NCI-H1694 treated with DMSO at 0.1 percent for 48 hours (cell line): ENCODE results near the gene ASPG.

Experiments used
- DNase-seq: peaks from one replicate; lab custom pipeline; 2025; lab: John Stamatoyannopoulos, UW

ASPG gene

GRCh38 chr14:104093366-104094055, 8.0 kb downstream of the ASPG start:
- no peak for DNase-seq

- no peak for DNase-seq
Measured at GRCh38 chr14:104094056-104094708, 8.7 kb downstream of the ASPG start.

- DNase-seq, result peak; percentile 79
Measured at GRCh38 chr14:104094709-104095425, 9.4 kb downstream of the ASPG start.

GRCh38 chr14:104095426-104096310, 10.2 kb downstream of the ASPG start:
- no peak for DNase-seq

- no peak for DNase-seq
Measured at GRCh38 chr14:104096318-104096717, 10.8 kb downstream of the ASPG start.

- peak; percentile 93 for DNase-seq
Measured at GRCh38 chr14:104096751-104097700, 11.5 kb downstream of the ASPG start.

- no peak for DNase-seq
Measured at GRCh38 chr14:104098272-104099095, 13.0 kb downstream of the ASPG start.

GRCh38 chr14:104099096-104100041, 13.9 kb downstream of the ASPG start:
- DNase-seq, result no peak

- no peak for DNase-seq
Measured at GRCh38 chr14:104100171-104101085, 14.9 kb downstream of the ASPG start.

GRCh38 chr14:104101086-104101621, 15.7 kb downstream of the ASPG start:
- no peak for DNase-seq

GRCh38 chr14:104101651-104102281, 16.3 kb downstream of the ASPG start:
- no peak for DNase-seq

- DNase-seq, result no peak
Measured at GRCh38 chr14:104102282-104102914, 16.9 kb downstream of the ASPG start.

GRCh38 chr14:104103061-104103445, 17.6 kb downstream of the ASPG start:
- DNase-seq, result no peak

GRCh38 chr14:104103446-104104075, 18.1 kb downstream of the ASPG start:
- DNase-seq, result no peak

- DNase-seq, result no peak
Measured at GRCh38 chr14:104104076-104104901, 18.8 kb downstream of the ASPG start.
